Aorta (tissue), 5 donors: ENCODE data around the gene LYPD5. TPM values are rescaled to one million over a fixed set of nuclear protein-coding genes. Genes with fewer than 3 reads are reported as not detected.
A peak's percentile ranks its signal among the peaks of the same experiment; 100 is the strongest.

Experiments
- ATAC-seq: fragments of 200-7000 bp; cut with Tn5 transposase; one replicate; pipeline ENCODE4 v1.9.1; 2022; ENCODE audit warnings: moderate library complexity; ENCODE audit not compliant: low FRiP score
- DNase-seq, 2 donors: peaks; one replicate each; pipeline ENCODE4 v3.0.0-alpha.2; 2020
- H3K27ac ChIP-seq, 2 donors: one replicate each; pipeline ENCODE4 v1.5.1; 2013; ENCODE audit warnings: low read length in 2 of 2, mild to moderate bottlenecking in 2 of 2, moderate library complexity in 2 of 2, control low read depth in 1 of 2, inconsistent platforms in 1 of 2, low read depth in 1 of 2
- H3K27me3 ChIP-seq, 2 donors: one replicate each; pipeline ENCODE4 v1.6.1; 2013; ENCODE audit warnings: control low read depth in 1 of 2, low read length in 1 of 2, mild to moderate bottlenecking in 1 of 2, moderate library complexity in 1 of 2; ENCODE audit not compliant: insufficient read depth in 2 of 2, control insufficient read depth in 1 of 2
- H3K36me3 ChIP-seq, 2 donors: one replicate each; pipeline ENCODE4 v1.6.1; 2013; ENCODE audit warnings: control low read depth in 1 of 2, low read length in 1 of 2, mild to moderate bottlenecking in 1 of 2; ENCODE audit not compliant: insufficient read depth in 2 of 2, control insufficient read depth in 1 of 2
- H3K4me1 ChIP-seq, 2 donors: one replicate each; pipeline ENCODE4 v1.6.1; 2013; ENCODE audit warnings: low read length in 2 of 2, control low read depth in 1 of 2, mild to moderate bottlenecking in 1 of 2, moderate library complexity in 1 of 2; ENCODE audit not compliant: insufficient read depth in 2 of 2, control insufficient read depth in 1 of 2
- H3K4me3 ChIP-seq, 2 donors: one replicate each; pipeline ENCODE4 v1.5.1; 2013; ENCODE audit warnings: low read length in 2 of 2, control low read depth in 1 of 2, mild to moderate bottlenecking in 1 of 2
- H3K9me3 ChIP-seq: one replicate; pipeline ENCODE4 v1.6.1; 2013; ENCODE audit warnings: mild to moderate bottlenecking, low read length; ENCODE audit not compliant: control insufficient read depth
- WGBS, 2 donors: extraction: QIAGEN DNeasy Blood & Tissue Kit; methylation state at CpG; one replicate each; pipeline ENCODE4 v1.1.7; 2013; 5-methylcytosine and 5-hydroxymethylcytosine counted together
- intact Hi-C, 2 donors: fragments of 100-400 bp; cut with DNase I; formaldehyde crosslinking; loops; one replicate each; pipeline versions ENCODE4 v1.14.2 to v1.15.0; 2022
- polyA plus RNA-seq, 2 donors: library from polyadenylated mRNA; stranded (reverse); fragments of 200-250 nt; gene quantifications; one replicate each; pipeline ENCODE4 v1.2.3, GENCODE V29; 2013
- total RNA-seq, 2 donors: library from RNA; stranded (reverse); fragmentation: NEBNext Ultra II Directional; extraction: Animal tissue kit (Norgen Biotek cat#: 25700); gene quantifications; one replicate each; pipeline ENCODE4 v1.2.1, GENCODE V29; 2021
- donor health status: healthy with polysubstance abuse.
- donor health status: Bipolar disorder and iron deficiency.
- donor health status: DM: no; HTN: no; CAD: no.
- donor health status: DM: no; HTN: no; CAD: no.
- donor health status: DM: yes; HTN: yes; CAD: no.

LYPD5 gene
- total and polyA plus RNA-seq, 4 donors: 0.08 to 1.9 (median 1.1) TPM

- H3K4me3 ChIP-seq: no peak overlapping the region
- H3K36me3 ChIP-seq: no peaks in the 10 kb centered on the region
- H3K27ac ChIP-seq: no peak overlapping the region
- WGBS, 2 donors: 81 to 82% methylated on average over 23 to 24 of the region's 24 CpGs
- H3K4me1 ChIP-seq: no peaks in the 10 kb centered on the region
- intact Hi-C loops: no loop called here
- ATAC-seq (no peak), DNase-seq (peak in 1 of 2 donors; percentile 71)
- no peaks in the 10 kb centered on the region for H3K27me3 ChIP-seq
- H3K9me3 ChIP-seq: no peaks in the 10 kb centered on the region
These were observed 19.5 kb downstream of the LYPD5 start for GRCh38 chr19:43782689-43783231.

DNA sequence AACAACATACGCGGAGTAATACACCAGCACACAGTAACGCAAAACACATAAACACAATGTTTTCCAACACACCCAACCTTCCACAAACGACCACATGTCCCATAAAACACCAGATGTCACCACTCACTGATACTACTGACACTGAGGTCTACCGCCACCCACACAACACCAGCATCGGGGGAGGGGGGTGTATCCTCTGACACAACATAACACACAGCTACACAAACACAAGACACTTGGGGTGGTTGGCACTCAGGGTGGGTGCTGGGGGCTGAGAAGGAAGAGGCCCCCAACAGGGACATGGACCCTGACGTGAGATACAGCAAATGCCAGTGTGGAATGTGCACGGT, 20.0 kb downstream of the LYPD5 start:
- H3K27ac ChIP-seq: no peak overlapping the region
- intact Hi-C loops: no loop called here
- no peak overlapping the region for H3K4me3 ChIP-seq
- DNase-seq (no peak), ATAC-seq (no peak)
- H3K27me3 ChIP-seq: no peaks in the 10 kb centered on the region
- no peaks in the 10 kb centered on the region for H3K36me3 ChIP-seq
- 52 to 56% methylated on average over 8 of the region's 8 CpGs for WGBS, 2 donors
- no peaks in the 10 kb centered on the region for H3K4me1 ChIP-seq
- no peaks in the 10 kb centered on the region for H3K9me3 ChIP-seq

- DNase-seq (peak in 1 of 2 donors; percentile 8), ATAC-seq (no peak)
- Histone ChIP-seq H3K36me3 (no peaks in the 10 kb centered on the region), H3K4me3 (no peak overlapping the region), H3K27ac (no peak overlapping the region), H3K9me3 (no peaks in the 10 kb centered on the region), H3K4me1 (no peaks in the 10 kb centered on the region), H3K27me3 (no peaks in the 10 kb centered on the region)
- WGBS, 2 donors: 86 to 89% methylated on average over 14 of the region's 14 CpGs
- intact Hi-C loops: no loop called here
These were observed 20.5 kb downstream of the LYPD5 start for GRCh38 chr19:43781630-43782310.

DNA sequence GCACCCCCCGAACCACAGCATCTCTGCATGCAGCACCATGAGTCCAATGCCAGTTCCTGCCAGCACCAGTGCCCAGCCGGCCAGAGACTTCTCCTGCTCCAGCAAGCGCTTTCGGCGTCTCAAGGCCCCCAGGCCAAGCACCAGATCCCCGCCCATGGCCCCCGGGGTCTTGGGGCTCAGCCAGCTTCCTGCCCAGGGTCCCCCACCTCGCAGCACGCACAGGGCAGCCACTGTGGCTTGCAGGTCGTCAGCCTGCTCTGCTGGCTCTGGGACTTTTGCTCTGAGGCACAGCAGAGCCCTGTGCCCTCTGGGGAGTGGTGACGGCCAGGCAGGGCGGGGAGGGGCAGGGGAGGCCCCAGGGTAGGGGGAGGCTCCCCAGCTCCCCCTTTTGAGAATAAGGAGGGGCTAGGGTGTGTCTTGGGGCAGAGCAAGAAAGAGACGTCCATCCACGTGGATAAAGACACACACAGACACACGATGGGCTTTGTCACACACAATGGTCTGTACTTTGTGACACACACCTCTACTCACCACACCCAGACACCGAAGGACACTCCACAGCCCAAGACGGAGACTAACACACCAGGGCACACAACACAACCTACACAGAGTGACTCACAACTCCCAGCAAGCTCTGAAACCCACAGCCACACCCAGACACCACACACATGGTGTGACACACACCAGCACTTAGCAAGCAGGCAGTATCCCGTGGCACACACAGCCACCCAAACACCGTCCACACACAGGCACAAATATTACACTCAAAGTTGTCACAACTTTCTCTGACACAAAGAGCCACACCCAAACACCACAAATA, 21.3 kb downstream of the LYPD5 start, which contains the start of gene KCNN4:
Gene KCNN4 (minus strand): TSS at position 268 of the 820 bp plus-strand sequence. CDS start 112 bp downstream, at position 156.
- DNase-seq: peak; percentile 55 to 77
- Histone ChIP-seq H3K27me3 (no peaks in the 10 kb centered on the region), H3K27ac (no peak within 1 kb of the TSS), H3K4me1 (no peaks in the 10 kb centered on the region), H3K36me3 (no peaks in the 10 kb centered on the region), H3K4me3 (no peak within 1 kb of the TSS), H3K9me3 (no peaks in the 10 kb centered on the region)
- WGBS, 2 donors: 29 to 36% methylated on average over 19 of the region's 19 CpGs
- ATAC-seq: no peak
- intact Hi-C loops: no loop called here

DNA sequence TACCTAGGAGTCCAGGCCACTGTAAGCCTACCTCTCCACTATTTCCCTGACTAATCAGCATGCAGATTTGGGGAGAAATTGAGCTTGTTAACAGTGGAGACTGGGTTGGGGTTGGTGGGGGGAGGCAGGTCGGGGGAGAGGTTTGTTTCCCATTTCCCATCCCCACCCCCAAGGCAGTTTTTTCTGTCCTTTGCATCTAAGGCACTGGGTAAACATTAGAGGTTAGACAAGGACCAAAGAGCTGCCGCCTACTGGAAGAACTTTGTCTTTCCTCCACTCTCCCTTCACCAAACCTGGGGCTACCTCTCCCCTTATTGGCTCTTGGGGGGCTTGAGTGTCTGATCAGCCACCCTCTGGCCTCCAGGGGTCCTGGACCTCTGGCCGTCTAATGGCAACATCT, 22.4 kb downstream of the LYPD5 start:
- intact Hi-C loops: no loop called here
- Histone ChIP-seq H3K9me3 (no peaks in the 10 kb centered on the region), H3K36me3 (no peaks in the 10 kb centered on the region), H3K27me3 (no peaks in the 10 kb centered on the region), H3K4me3 (no peak overlapping the region), H3K4me1 (no peaks in the 10 kb centered on the region), H3K27ac (no peak overlapping the region)
- ATAC-seq: no peak
- no peak for DNase-seq
- 21 to 27% methylated on average over 3 of the region's 3 CpGs for WGBS, 2 donors

DNA sequence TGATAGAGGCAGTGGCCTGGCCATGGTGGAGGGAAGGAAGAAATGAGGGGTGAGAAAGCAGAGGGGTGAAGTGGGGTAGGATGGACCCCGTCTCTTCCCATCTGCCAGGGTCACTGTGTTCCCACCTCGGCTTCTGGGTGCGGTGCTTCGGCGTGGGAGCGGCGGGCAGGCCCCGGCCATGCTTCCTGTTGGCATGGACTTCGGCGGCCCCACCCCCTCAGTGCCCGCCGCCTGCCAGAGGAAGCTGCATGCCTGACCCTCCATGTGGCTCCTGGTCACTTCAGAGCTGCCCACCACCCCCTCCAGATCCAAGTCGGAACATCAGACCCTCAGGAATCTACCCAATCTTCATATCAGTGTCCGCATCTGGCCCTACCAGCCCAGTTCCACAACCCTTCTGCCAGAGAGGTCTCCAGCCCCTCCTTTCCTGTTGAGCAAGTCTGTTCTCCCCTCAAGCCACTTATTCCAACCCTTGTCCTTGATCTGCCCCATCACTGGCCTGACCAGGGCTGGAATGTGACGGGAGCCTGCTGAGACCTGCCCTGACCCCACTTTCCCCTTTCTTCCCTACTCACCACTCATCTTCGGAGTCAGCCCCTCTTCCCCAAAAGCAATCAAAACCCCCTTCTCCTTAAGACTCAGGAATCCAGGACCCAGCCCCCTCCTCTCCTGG, 23.0 kb downstream of the LYPD5 start:
- Histone ChIP-seq H3K9me3 (no peaks in the 10 kb centered on the region), H3K27me3 (no peaks in the 10 kb centered on the region), H3K36me3 (no peaks in the 10 kb centered on the region), H3K4me1 (no peaks in the 10 kb centered on the region), H3K4me3 (no peak overlapping the region), H3K27ac (no peak overlapping the region)
- DNase-seq (no peak), ATAC-seq (no peak)
- 72 to 77% methylated on average over 13 to 16 of the region's 16 CpGs for WGBS, 2 donors
- intact Hi-C loops: no loop called here

DNA sequence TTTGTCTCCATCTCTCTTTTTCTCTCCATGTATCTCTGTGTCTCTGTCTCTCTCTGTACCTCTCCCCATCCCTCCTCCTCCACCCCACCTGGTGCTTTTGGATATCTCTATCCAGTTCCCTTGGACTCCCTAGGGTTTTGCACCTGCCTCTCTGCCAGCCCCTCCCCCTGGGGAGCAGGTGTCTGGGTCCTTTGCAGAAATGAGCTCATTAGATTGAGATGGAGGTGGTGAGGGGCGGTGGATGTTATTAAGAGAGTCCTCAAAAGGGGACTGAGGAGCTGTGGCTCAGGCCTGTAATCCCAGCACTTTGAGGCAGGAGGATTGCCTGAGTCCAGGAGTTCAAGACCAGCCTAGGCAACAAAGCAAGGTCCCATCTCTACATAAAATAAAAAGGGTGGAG, 23.6 kb downstream of the LYPD5 start:
- H3K27me3 ChIP-seq: no peaks in the 10 kb centered on the region
- no peaks in the 10 kb centered on the region for H3K36me3 ChIP-seq
- intact Hi-C loops: no loop called here
- H3K9me3 ChIP-seq: no peaks in the 10 kb centered on the region
- 83 to 91% methylated on average over 1 of the region's 1 CpG for WGBS, 2 donors
- ATAC-seq: no peak
- H3K4me3 ChIP-seq: no peak overlapping the region
- DNase-seq: no peak
- no peak overlapping the region for H3K27ac ChIP-seq
- no peaks in the 10 kb centered on the region for H3K4me1 ChIP-seq

DNA sequence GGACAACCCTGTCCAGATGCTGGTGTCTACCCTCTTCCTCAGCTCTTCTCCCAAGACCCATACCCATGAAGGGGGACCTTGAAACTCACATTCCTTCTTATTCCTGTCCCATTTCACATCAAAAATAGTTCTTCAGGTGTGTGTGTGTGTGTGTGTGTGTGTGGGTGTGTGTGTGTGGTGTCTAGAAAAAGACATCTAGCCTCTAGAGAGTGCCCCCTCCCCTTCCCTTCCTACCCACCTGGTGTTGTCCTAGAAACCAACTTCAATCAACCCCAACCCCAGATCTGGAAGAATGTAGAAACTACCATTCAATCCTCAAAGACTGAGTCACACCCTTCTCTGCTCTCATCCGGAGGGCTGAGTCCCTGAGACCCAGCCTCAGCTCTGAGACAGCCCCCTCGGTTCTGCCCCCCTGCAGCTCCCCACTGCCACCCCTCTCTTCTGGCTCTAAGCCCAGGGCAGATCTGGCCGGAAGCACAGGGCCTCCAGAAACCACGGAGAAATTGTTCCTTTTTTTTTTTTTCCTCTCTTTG, 25.0 kb downstream of the LYPD5 start:
- Histone ChIP-seq H3K4me1 (no peaks in the 10 kb centered on the region), H3K27me3 (no peaks in the 10 kb centered on the region), H3K9me3 (no peaks in the 10 kb centered on the region), H3K4me3 (no peak overlapping the region), H3K27ac (no peak overlapping the region), H3K36me3 (no peaks in the 10 kb centered on the region)
- 0 to 5% methylated on average over 4 of the region's 4 CpGs for WGBS, 2 donors
- intact Hi-C loops: no loop called here
- DNase-seq: peak in 1 of 2 donors; percentile 52
- ATAC-seq: no peak
